ENCODE data around the gene ISM1.

GRCh38 chr20:13221313-13221672, 219 bp downstream of the ISM1 start:
- TF ChIP-seq ZFP30 (CRISPR knock-in tag; IDR thresholded peaks at IDR 0.05) (no peak), CSDC2 (CRISPR knock-in tag; IDR thresholded peaks at IDR 0.05) (no peak), GLIS3 (CRISPR knock-in tag; IDR thresholded peaks at IDR 0.05) (no peak), TSHZ2 (CRISPR knock-in tag; IDR thresholded peaks at IDR 0.05) (no peak), TCF4 (CRISPR knock-in tag; IDR thresholded peaks at IDR 0.05; ENCODE audit: borderline replicate concordance) (no peak), PATZ1 (CRISPR knock-in tag; IDR thresholded peaks at IDR 0.05; ENCODE audit: borderline replicate concordance) (no peak), ZNF565 (CRISPR knock-in tag; conservative IDR thresholded peaks at IDR 0.05; ENCODE audit: low read depth) (no peak), ZC3H10 (CRISPR knock-in tag; IDR thresholded peaks at IDR 0.05) (no peak), ESRRG (CRISPR knock-in tag; IDR thresholded peaks at IDR 0.05) (no peak), ZNF8 (CRISPR knock-in tag; IDR thresholded peaks at IDR 0.05) (no peak), TOX (CRISPR knock-in tag; IDR thresholded peaks at IDR 0.05; ENCODE audit: borderline replicate concordance) (no peak), ARNTL (CRISPR knock-in tag; IDR thresholded peaks at IDR 0.05; ENCODE audit: borderline replicate concordance, low read depth) (no peak)
